ENCODE results near the gene RILP.

GRCh38 chr17:1684378-1685189 lies 34.9 kb upstream of the RILP start, which contains the start of gene PRPF8:
- no peak for TF ChIP-seq CTCF (IDR thresholded peaks at IDR 0.05; ENCODE audit: low read depth, low read length)
- TF ChIP-seq EZH2phosphoT487 (IDR thresholded peaks at IDR 0.05; ENCODE audit: low read depth), result no peak
